Fibroblast of peridontal ligament (primary cell): ENCODE data around the gene SUSD1.
"Not testable (repeated sequence)": the region's sequence is repeated elsewhere in the genome, so short reads cannot be mapped to it uniquely, and the experiment has no call there.

Experiments used
- DNase-seq: peaks from one replicate; pipeline ENCODE4 v3.0.0-alpha.2; 2010; ENCODE audit errors: extremely low read depth

Gene SUSD1

DNA sequence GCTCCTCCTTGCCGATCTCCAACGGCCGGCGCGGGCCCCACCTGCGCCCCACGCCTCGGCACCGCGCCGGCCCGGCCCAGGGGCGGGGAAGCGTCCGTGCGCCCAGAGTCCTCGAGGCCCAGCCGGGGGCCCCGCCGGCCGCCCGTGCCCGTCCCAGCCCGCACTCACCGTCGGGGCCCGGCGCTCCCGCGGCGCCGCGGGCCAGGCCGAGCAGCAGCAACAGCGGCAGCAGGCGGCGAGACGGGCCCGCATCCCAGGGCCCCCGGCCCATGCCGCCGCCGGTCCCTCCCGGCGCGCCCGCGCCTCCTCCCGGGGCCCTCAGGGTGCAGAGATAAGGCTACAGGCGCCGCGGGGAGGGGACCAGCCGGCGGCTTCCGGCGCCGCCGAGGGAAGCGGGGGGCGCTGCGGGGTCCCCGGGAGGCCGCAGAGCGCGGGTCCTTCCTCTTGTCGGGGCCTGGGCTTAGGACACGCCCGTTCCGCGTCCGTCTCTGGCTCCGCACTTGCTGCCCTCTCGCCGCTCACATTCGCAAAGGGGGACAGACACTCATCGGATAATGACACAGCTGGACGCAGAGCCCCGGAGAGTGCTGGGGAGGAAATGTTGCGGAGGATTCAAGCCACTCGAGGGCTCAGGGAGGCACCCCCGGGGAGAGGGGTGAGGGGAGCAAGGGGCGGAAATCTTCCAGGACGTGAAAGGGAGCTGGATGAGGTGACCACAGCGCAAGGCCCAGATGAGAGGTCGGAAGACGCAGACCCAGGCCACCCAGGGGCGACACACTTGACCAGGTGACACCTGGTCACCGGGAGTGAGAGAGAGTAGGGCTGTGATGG lies at the start of gene SUSD1:
TSS of gene SUSD1 (minus strand) at position 333 of the 831 bp plus-strand sequence. CDS start at position 271, 62 bp downstream.
- DNase-seq: no peak

DNA sequence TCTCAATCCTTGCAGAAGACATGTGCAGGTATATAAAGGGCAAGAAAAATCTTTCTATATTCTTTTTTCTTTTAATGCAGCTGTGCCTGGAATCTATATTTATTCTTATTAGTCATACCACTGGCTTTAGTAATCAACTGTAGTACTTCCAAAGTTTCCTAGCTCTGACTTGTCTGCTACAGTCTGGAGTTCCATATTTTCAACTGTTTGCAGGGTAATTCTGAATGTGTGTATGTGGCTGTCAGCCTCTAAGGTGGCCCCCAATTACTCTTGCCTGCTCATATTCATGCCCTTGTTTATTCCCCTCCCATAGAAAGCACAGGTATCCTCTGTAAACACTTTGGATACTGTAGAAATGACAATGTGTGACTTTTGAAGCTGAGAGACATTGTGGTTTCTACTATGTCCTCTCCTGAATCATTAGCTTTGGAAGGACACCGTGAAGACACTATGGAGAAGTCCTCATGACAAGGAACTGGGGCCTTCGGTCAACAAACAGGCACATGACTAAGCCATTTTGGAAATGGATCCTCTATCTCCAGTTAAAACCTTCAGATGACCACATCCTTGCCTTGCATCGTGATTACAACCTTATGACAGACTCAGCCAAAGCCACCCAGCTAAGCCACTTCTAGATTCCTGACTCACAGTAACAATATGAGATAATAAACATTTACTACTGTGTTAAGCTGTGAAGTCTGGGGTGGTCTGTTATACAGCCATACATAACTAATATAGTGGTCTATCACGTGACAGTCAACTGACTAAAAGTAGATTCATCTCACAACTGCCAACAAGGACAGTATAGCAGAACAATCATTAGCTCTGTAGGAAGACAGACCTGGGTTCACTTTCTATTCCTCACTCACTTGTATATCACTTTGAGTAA lies 49.5 kb upstream of the SUSD1 start:
- peak; percentile 76 for DNase-seq

- peak; percentile 52 for DNase-seq
Observed at GRCh38 chr9:112218908-112219307, 43.8 kb upstream of the SUSD1 start.

DNA sequence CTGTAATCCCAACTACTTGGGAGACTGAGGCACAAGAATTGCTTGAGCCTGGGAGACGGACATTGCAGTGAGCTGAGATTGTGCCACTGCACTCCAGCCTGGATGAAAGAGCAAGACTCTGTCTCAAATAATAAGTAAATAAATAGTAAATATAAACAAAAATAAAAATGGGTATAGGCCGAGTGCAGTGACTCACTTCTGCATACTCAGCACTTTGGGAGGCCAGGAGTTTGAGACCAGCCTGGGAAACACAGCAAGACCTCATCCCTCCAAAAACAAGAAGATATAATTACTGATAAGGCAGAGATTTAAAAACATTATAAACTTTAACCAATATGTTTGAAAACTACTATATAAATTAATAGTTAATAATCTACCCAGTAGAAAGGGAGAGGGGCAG lies 37.8 kb upstream of the SUSD1 start:
- DNase-seq: no peak

- no peak for DNase-seq
Observed at GRCh38 chr9:112207451-112207850, 32.4 kb upstream of the SUSD1 start.

GRCh38 chr9:112203536-112203935 lies 28.4 kb upstream of the SUSD1 start:
- DNase-seq: peak; percentile 39

GRCh38 chr9:112200711-112201110 lies 25.6 kb upstream of the SUSD1 start:
- no peak for DNase-seq

GRCh38 chr9:112198646-112199045 lies 23.5 kb upstream of the SUSD1 start:
- peak; percentile 6 for DNase-seq

DNA sequence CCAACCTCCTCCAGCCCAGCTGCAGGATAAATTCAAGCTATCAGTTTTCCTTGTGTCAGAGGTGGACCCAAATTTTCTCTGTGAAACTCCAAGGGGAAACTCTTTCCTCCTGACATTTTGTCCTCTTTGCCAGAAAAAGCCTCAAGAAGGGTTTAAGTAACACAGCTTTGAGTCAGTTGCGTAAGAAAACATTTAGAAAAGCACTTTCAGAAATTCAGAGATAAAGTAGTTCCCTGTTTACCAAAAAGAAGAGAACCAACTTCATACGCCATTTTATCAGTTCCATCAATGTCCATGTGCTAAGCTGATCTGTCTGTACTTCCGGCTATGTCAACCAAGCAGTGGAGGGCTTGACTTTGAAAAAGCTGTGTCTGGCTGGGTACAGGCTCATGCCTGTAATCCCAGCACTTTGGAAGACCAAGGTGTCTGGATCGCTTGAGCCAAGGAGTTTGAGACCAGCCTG lies 19.9 kb upstream of the SUSD1 start:
- DNase-seq: peak; percentile 95

DNA sequence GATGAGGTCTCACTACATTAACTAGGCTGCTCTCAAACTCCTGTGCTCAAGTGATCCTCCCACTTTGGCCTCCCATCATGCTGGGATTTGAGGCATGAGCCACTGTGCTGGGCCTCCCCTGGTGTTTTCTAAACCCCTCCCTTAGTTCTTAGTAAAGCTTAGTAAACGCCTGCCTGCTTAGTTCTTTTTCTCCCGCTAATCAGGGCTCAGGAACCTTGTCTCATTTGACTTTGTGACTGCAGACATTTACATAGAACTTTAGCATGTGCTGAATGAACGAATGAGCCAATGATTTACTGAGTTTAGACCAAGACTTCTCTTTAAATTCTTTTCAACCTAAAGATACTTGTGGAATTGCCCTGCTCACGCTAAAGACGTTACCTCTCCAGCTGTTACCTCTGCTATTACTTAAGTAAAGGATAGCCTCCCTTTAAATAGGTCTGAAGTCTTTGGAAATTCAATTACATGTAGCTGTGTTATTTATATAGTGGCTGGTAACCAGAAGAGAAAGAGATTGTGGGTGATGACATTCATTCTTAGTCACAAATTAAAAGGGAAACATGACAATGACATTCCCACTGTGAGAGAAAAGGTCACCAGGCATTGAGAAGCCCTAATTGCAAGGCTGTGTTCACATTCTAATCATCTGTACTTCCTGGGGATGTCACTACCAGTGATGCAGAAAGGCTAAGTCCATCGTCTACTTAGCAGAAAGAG lies 18.6 kb upstream of the SUSD1 start:
- no peak for DNase-seq

- not testable (repeated sequence) for DNase-seq
Observed at GRCh38 chr9:112190320-112190719, 15.2 kb upstream of the SUSD1 start.

DNA sequence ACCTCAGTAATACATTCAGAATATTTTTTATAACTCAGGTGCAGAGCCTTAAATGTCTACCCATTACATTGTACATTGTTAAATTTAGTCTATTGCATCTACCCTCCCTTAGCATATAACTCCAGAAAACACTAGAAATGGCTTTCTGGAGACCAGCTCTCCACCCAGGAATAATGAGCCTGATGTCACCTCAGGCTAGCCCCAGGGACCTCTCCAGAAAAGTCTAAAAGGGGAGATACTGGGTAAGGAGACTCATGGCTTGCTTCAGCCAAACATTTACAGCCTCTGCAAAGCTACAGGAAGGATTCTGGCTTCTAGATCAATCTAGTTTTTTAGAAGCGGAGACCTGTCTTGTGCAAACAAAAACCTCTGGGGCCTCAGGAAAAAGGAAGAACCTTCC lies 13.8 kb upstream of the SUSD1 start:
- DNase-seq: no peak

- no peak for DNase-seq
Observed at GRCh38 chr9:112187404-112187803, 12.3 kb upstream of the SUSD1 start.

GRCh38 chr9:112186695-112187094 lies 11.6 kb upstream of the SUSD1 start:
- no peak for DNase-seq

DNA sequence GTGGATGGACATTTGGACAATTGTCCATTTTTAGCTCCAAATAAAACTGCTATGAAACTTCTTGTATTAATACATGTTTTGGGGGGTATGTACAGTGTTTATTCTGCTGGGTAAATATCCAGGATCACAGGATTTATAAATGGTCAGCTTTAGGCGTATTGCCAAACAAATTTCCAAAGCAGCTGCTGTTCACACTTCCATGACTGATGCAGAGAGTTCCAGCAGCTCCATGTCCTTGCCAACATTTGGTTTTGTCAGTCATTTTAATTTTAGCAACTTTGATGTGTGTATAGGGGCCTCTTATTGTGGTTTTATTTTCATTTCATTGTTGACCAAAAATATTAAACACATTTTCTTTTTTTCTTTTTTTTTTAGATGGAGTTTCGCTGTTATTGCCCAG lies 9.8 kb upstream of the SUSD1 start:
- no peak for DNase-seq

- no peak for DNase-seq
Observed at GRCh38 chr9:112184221-112184620, 9.1 kb upstream of the SUSD1 start.

DNA sequence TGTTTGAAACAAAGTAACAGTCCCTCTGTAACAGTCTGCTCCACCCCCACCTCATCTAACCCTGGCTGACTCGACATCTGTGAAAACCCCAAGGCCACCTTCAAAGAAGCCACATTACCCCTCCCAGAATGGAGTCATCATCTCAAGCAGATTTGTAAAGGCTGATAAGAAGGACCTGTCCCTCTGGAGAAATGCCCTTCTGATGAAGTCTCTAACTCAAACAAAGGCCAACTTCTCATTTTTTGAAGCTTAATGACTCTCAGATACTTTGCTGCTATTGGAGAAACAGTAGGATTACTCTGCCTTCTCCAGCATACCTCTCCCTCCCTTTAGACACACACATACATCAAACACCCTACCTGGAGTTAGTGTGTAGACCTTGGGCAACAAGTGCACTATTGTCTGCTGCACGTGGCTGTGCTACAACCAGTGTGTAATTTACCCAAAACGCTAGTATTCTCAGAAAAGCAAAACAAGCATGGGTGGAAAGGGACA lies 5.3 kb upstream of the SUSD1 start:
- peak; percentile 31 for DNase-seq

GRCh38 chr9:112179816-112180215 lies 4.7 kb upstream of the SUSD1 start:
- peak; percentile 80 for DNase-seq

DNA sequence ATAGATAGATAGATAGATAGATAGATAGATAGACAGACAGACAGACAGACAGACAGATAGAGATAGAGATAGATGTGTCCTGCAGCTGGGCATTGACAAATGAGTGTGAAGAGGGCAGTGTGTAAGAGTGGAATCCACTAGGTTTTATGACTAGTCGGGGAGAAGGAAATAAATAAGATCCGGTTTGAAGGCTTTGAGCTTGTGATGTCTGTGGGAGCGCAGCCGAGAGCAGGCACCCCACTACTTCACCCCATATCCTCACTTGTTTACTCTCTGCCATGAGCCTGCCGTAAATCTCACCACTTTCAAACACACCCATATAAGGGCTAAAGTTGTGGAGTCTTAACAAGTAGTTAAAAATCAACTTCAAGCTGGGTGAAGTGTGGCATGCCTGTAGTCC lies 1.4 kb upstream of the SUSD1 start:
- DNase-seq: no peak

DNA sequence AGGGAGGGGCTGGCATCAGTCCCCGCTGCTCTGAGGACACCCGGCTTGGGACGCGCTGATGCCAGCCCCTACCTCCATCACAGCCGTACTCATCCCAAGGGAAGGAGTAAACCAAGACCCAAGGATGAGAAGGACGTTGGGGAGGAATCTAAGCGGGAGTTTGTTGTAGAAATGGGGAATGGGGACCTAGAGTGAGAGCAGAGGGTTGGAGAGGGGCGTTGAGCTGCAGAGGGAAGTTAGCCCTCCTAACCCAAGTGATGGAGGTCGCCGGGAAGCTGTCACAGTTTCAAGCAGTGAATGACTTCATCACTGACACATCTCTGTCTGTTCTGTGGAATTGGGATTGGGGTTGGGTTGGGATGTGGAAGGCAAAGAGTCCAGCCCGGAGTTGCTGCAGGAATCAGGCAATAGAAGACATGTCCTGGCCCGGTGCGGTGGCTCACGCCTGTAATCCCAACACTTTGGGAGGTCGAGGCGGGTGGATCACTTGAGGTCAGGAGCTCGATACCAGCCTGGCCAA lies 759 bp upstream of the SUSD1 start:
- no peak for DNase-seq

GRCh38 chr9:112174222-112174964 lies 704 bp downstream of the SUSD1 start:
- DNase-seq: peak; percentile 16
